Measurements from ENCODE around the gene SDR42E2.
"Not testable (repeated sequence)": the region's sequence is repeated elsewhere in the genome, so short reads cannot be mapped to it uniquely, and the experiment has no call there.

SDR42E2 gene

DNA sequence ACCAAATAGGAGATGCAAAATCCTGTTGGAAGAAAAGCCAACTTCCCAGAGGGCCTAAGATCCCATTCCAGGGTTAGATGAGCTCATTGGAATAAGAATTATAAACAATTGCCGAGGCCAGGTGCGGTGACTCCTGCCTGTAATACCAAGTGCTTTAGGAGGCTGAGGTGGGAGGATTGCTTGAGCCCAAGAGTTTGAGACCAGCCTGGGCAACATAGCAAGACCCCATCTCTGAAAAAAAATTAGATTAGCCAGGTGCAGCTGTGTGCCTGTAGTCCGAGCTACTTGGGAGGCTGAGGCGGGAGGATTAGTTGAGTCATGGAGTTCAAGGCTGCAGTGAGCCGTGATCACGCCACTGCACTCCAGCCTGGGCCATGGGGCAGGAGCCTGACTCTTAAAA is 17.8 kb upstream of the SDR42E2 start:
- no peaks in the 10 kb centered on the region for H3K9me3 Mint-ChIP-seq
- no peaks in the 10 kb centered on the region for H3K4me1 Mint-ChIP-seq
- peaks cover 2% of the 10 kb centered on the region for H3K27me3 Mint-ChIP-seq
- no peaks in the 10 kb centered on the region for H3K36me3 Mint-ChIP-seq
- H3K4me3 Mint-ChIP-seq = no peak overlapping the region
- H3K27ac Mint-ChIP-seq = no peak overlapping the region

DNA sequence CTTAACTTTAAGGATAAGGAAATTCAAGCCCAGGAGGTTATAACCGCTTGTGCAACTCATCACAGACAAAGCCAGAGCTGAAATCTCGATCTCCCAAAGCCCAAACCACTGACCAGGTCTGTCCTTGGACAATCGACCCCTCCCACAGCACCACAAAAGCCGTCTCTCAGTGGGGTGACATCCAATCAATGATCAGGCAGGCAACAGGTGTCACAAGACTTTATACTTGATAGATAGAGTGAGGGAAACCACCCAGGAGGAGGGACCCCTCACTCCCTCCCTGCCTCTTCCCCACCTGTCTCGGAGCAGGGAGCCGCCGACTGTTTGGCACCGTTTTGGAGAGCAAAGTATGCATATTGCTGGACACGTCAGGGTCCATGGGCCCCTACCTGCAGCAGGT is 14.5 kb upstream of the SDR42E2 start:
- Mint-ChIP-seq H3K27me3 (no peaks in the 10 kb centered on the region), H3K4me3 (no peak overlapping the region), H3K27ac (no peak overlapping the region)

DNA sequence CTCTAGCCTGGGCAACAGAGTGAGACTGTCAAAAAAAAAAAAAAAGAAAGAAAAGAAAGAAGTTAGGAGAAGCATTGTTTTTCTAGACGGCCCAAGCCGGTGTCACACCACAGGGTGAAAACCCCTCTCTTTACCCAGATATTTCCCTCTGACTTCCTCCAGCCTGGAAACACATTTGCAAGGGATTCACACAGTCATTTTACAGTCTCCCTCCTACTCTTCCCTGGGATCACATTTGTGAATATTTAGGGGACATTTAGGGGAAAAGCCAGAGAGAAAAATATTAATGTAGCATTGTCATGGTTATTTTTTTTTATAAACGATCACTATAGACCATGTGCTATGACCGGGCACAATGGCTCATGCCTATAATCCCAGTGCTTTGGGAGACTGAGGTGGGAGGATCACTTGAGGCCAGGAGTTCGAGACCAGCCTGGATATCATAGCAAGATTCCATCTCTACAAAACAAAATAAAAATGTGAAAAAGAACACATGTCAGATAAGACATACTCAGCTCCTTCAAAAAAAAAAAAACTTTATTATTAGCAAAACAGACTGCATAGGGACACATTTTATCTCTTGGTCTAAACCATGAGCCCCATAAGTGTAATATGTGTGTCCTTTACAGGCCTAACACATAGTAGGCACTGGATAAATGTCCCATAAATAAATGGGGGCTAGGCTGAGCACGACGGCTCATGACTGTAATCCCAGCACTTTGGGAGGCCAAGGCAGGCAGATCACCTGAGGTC is 10.9 kb upstream of the SDR42E2 start:
- H3K4me3 Mint-ChIP-seq = no peak overlapping the region
- H3K9me3 Mint-ChIP-seq = no peaks in the 10 kb centered on the region
- H3K27ac Mint-ChIP-seq = no peak overlapping the region
- H3K4me1 Mint-ChIP-seq = no peaks in the 10 kb centered on the region
- H3K27me3 Mint-ChIP-seq = peaks cover 3% of the 10 kb centered on the region
- no peaks in the 10 kb centered on the region for H3K36me3 Mint-ChIP-seq

More for the DNA sequence above, 14.5 kb upstream of the SDR42E2 start:
- H3K36me3 Mint-ChIP-seq = no peaks in the 10 kb centered on the region
- H3K9me3 Mint-ChIP-seq = no peaks in the 10 kb centered on the region
- no peaks in the 10 kb centered on the region for H3K4me1 Mint-ChIP-seq

DNA sequence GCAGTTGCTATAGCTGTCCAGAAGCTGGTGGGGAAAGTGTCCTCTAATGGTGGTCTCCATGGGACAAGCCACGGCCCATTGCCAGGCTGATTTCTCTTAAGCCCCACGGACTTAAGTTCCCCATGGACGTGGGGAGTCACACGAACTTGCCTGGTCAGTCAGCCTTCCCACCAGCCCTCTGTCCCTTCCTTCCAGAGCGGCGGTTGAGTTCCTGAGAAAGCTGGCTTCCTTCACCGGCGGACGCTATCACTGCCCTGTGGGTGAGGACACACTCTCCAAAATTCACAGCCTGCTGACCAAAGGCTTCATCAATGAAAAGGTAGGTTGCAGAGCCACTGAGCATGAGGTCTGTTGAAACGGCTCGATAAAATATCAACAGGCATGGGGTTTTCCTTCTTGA is 10.0 kb upstream of the SDR42E2 start:
- Mint-ChIP-seq H3K27ac (no peak overlapping the region), H3K4me3 (no peak overlapping the region), H3K4me1 (no peaks in the 10 kb centered on the region), H3K9me3 (no peaks in the 10 kb centered on the region), H3K27me3 (peaks cover 3% of the 10 kb centered on the region), H3K36me3 (no peaks in the 10 kb centered on the region)

DNA sequence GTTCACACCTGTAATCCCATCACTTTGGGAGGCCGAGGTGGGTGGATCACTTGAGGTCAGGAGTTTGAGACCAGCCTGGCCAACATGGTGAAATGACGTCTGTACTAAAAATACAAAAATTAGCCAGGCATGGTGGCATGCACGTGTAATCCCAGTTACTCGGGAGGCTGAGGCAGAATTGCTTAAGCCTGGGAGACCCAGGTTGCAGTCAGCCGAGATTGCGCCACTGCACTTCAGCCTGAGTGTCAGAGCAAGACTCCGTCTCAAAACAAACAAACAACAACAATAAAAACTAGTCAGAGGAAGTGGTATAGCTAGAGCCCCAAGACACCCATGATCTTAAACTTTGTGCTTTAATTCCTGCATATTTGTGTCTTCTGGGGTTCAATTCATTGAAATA is 9.2 kb upstream of the SDR42E2 start:
- not testable (repeated sequence) for H3K27me3 Mint-ChIP-seq, H3K27ac Mint-ChIP-seq, H3K4me3 Mint-ChIP-seq, H3K36me3 Mint-ChIP-seq, H3K4me1 Mint-ChIP-seq, H3K9me3 Mint-ChIP-seq

DNA sequence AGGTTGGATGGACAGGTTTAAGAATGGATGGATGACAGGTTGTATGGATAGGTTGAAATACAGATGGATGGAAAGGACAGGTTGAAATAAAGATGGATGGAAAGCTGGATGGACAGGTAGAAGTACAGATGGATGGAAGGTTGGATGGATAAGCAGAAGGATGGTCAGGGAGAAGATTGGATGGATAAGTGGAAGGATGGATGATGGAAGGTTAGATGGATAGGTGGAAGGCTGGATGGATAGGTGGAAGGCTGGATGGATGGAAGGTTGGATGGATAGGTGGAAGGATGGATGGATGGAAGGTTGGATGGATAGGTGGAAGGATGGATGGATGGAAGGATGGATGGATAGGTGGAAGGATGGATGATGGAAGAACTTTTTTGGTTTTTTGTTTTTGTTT is 905 bp upstream of the SDR42E2 start:
- Mint-ChIP-seq H3K4me3 (peak overlapping the region; percentile 0), H3K36me3 (no peaks in the 10 kb centered on the region), H3K9me3 (no peaks in the 10 kb centered on the region), H3K27me3 (peaks cover 6% of the 10 kb centered on the region), H3K27ac (no peak overlapping the region), H3K4me1 (peaks cover 10% of the 10 kb centered on the region)

DNA sequence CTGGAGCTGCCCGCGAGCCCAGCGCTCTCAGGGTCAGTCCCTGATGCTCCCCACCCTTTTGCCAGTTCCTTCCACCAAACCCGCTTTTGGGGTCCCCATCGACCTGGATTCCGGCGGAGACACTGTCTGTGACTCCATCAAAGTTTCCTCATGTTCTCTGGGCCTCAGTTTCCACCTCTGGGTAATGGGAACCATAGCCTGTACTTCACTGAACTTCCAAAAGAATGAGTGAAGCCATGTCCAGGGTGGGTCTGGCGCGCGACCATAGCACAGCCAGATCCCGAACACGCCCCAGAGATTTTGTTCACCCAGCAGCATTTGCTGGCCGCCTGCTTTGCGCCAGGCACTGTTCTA is 327 bp downstream of the SDR42E2 start:
- no peaks in the 10 kb centered on the region for H3K36me3 Mint-ChIP-seq
- H3K4me3 Mint-ChIP-seq = peak overlapping the region; percentile 63
- peaks cover 6% of the 10 kb centered on the region for H3K27me3 Mint-ChIP-seq
- peaks cover 10% of the 10 kb centered on the region for H3K4me1 Mint-ChIP-seq
- no peaks in the 10 kb centered on the region for H3K9me3 Mint-ChIP-seq
- no peak overlapping the region for H3K27ac Mint-ChIP-seq

DNA sequence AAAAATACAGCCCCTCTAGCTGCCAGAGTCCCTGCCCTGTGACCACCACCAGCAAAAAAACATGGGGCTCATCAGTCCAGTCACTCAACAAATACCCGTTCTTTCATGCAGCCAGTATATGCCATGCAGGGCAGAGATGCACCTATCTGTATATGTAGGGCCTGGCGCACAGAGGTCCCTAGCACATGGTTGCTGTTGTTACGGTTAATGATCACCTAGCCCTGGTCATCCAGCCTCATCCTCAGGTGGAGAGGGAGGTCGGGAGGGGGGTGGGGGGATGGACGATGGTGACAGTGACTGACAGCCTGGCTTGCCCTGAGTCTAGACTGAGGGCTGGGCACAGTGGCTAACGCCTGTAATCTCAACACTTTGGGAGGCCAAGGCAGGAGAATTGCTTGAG is 1.5 kb downstream of the SDR42E2 start:
- Mint-ChIP-seq H3K27me3 (peaks cover 6% of the 10 kb centered on the region), H3K36me3 (no peaks in the 10 kb centered on the region), H3K4me1 (peaks cover 10% of the 10 kb centered on the region), H3K27ac (no peak overlapping the region), H3K9me3 (no peaks in the 10 kb centered on the region), H3K4me3 (no peak overlapping the region)

DNA sequence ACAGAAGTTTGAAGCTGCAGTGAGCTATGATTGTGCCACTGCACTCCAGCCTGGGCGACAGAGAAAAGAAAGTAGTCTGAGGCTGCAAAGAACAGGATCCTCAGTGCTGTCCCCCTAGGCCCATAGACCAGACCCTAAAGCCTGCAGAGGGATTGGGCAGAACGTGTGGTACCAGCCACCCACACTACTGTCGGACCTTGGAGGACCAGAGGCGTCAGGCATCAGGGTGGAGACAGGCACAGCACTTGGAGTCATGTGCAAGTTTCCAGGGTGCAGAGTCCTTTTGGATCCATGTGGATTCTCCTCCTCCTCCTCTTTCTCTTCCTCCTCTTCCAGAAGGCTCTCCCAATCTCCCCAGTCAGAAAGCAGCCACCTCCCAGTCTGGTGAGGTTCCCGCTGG is 2.2 kb downstream of the SDR42E2 start:
- Mint-ChIP-seq H3K4me1 (peaks cover 10% of the 10 kb centered on the region), H3K36me3 (no peaks in the 10 kb centered on the region), H3K4me3 (no peak overlapping the region), H3K9me3 (no peaks in the 10 kb centered on the region), H3K27ac (no peak overlapping the region), H3K27me3 (peaks cover 6% of the 10 kb centered on the region)

DNA sequence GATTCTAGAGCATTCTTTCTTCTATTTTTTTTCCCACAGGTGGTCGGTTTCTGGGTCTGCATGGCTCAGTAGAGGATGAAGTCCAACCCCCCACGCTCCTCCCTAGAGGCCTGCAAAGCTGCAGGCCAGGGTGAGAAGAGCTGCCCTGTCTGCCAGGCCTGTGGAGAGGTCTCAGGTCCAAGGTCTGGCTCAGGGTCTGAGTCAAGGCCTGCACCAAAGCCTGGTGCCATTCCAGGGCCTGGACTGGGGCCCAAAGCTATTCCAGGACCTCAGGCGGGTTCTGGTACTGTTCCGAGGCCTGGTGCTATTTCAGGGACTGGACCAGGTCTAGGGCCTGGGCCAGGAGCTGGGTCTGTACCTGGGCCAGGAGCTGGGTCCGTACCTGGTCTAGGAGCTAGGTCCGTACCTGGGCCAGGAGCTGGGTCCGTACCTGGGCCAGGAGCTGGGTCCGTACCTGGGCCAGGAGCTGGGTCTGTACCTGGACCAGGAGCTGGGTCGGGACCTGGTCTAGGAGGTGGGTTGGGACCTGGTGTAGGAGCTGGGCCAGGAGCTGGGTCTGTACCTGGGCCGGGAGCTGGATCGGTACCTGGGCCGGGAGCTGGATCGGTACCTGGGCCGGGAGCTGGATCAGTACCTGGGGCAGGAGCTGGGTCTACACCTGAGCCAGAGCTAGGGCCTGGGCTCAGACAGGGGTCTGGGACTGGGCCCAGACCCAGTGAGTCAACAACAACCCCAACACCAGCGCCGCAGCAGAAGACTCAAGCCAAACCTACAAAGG is 3.4 kb downstream of the SDR42E2 start:
- H3K4me1 Mint-ChIP-seq = peaks cover 10% of the 10 kb centered on the region
- no peaks in the 10 kb centered on the region for H3K36me3 Mint-ChIP-seq
- H3K4me3 Mint-ChIP-seq = no peak overlapping the region
- no peaks in the 10 kb centered on the region for H3K9me3 Mint-ChIP-seq
- peaks cover 4% of the 10 kb centered on the region for H3K27me3 Mint-ChIP-seq
- no peak overlapping the region for H3K27ac Mint-ChIP-seq

DNA sequence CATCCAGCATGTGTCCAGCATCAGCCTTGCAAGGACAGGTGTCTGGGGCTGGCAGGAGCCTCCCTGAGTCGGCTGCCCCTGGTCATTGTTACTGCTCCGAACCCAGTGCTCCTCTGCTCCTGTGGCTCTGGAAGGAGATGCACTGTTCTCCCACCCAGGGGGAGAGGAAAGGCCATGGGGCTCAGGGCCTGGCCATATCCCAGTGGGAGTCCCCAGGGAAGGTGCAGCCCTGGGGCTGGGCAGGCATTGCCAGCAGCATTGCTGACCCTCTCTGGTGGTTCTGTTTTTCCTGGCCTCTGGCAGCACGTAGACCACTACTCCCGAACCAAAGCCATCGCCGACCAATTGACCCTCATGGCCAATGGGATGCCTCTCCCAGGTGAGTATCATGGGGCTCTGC is 9.6 kb downstream of the SDR42E2 start:
- no peaks in the 10 kb centered on the region for H3K9me3 Mint-ChIP-seq
- no peaks in the 10 kb centered on the region for H3K27me3 Mint-ChIP-seq
- H3K4me3 Mint-ChIP-seq = no peak overlapping the region
- no peak overlapping the region for H3K27ac Mint-ChIP-seq
- H3K4me1 Mint-ChIP-seq = no peaks in the 10 kb centered on the region
- no peaks in the 10 kb centered on the region for H3K36me3 Mint-ChIP-seq

DNA sequence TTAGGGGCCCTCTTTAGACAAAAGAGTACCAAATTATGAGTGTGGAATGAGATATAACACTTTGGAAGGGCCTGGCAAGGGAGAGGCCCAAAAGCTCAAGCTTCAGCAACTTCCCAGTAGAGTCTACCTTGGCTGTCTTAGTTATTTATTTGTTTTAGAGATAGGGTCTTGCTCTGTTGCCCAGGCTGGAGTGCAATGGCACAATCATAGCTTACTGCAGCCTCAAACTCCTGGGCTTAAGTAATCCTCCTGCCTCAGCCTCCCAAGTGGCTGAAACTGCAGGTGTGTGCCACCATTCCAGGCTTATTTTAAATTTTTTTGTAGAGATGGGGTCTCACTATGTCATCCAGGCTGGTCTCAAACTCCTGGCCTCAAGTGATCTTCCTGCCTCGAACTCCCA is 10.3 kb downstream of the SDR42E2 start:
- H3K9me3 Mint-ChIP-seq = not testable (repeated sequence)

DNA sequence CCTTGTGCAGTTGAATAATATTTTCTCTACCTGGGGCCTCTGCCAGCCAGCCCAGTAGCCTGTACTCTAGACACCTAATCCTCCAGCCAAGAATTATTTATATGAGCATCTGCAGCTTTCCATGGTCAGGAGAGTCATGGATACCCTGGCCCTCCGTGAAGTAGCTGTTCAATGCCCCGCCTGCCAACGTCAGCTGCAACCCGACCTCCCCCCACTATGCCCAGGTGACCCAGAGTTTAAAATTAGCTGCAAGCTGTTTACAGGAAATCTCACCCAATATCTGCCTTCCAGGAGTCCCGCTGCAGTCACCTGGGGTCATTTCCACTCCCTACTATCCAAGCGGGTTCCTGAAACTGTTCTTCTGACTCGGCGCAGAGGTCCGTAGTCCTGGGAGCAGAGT is 12.3 kb downstream of the SDR42E2 start:
- Mint-ChIP-seq H3K9me3 (no peaks in the 10 kb centered on the region), H3K36me3 (no peaks in the 10 kb centered on the region), H3K27me3 (no peaks in the 10 kb centered on the region), H3K27ac (no peak overlapping the region), H3K4me1 (no peaks in the 10 kb centered on the region), H3K4me3 (no peak overlapping the region)

More for the DNA sequence above, 10.3 kb downstream of the SDR42E2 start:
- H3K4me3 Mint-ChIP-seq, H3K27me3 Mint-ChIP-seq, H3K4me1 Mint-ChIP-seq, H3K36me3 Mint-ChIP-seq, H3K27ac Mint-ChIP-seq: not testable (repeated sequence)

DNA sequence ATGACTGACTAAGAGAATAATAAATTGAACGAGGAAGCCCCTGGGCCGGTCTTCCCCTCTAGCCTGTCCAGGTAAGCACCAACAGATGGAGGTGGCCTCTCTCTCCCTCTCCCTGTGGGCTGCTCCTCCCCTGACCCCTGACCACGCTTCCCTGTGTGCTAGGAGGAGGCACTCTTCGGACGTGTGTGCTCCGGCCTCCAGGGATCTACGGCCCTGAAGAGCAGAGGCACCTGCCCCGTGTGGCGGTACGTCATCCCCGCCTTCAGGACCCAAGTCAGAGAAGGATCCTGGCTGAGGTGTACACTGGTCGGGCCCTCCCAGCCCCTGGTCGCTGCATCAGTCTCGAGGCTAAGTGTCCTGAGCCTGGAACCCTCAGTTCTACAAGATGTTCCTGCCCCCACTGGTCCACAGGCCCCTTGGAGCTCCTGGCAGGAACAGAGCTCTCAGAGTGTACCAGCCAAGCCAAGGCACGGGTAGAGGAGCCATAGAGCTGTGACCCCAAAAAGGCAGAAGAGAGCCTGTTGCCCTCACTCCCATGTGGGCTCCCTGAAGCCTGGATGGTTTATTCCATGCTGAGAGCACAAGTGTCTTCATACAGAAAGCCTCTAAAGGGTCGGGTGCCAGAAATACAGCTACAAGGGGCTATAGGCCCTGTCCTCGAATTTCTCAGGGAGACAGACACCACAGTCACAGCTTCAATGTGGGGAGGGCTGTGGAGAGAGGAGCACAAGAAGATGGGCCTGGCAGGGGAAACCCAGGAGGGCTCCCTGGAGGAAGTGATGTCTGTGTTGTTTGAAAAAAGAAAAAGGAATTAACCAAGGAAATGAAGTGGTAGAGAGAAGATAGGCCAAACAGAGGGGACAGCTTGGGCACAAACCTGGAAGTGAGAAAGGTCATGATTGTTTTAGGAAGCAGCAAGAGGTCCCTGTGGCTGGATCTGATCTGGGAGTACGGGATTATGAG is 15.9 kb downstream of the SDR42E2 start:
- H3K4me3 Mint-ChIP-seq = no peak overlapping the region
- H3K27me3 Mint-ChIP-seq = no peaks in the 10 kb centered on the region
- no peaks in the 10 kb centered on the region for H3K9me3 Mint-ChIP-seq
- H3K4me1 Mint-ChIP-seq = no peaks in the 10 kb centered on the region
- no peak overlapping the region for H3K27ac Mint-ChIP-seq
- H3K36me3 Mint-ChIP-seq = no peaks in the 10 kb centered on the region

DNA sequence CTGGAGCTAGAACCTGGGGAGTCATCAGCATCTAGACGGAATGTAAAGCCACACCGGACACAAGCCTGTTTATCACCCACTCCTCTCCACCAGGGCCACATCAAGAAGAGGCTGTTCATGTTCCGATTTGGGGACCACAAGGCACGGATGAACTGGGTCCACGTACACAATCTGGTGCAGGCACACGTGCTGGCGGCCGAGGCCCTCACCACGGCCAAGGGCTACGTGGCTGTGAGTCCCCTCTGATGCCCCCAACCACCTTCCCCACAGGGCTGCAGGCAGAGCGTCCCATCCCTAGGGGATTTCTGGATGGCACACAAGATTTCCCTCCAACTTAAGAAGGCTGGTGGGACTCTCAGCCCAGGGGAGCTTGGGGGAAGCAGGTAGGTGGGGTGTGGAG is 19.1 kb downstream of the SDR42E2 start:
- no peaks in the 10 kb centered on the region for H3K9me3 Mint-ChIP-seq
- no peak overlapping the region for H3K27ac Mint-ChIP-seq
- H3K27me3 Mint-ChIP-seq = no peaks in the 10 kb centered on the region
- H3K4me3 Mint-ChIP-seq = no peak overlapping the region
- H3K36me3 Mint-ChIP-seq = no peaks in the 10 kb centered on the region
- H3K4me1 Mint-ChIP-seq = no peaks in the 10 kb centered on the region

DNA sequence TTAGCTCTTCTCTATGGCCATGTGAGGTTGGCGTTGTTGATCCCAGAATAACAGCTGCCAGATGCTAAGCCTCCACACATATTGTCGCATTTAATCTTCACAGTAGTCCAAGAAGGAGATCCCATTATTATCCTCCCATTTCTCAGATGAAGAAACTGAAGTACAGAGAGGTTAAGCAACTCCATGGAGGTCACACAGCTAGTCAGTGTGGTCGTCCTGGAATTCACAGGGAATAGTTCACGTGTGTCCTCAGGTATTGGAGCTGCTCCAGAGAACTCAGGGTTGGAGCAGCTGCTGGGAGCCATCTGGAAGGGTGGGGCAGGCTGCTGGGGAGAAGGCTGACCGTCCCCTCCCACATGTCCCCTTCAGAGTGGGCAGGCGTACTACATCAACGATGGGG is 19.5 kb downstream of the SDR42E2 start:
- no peak overlapping the region for H3K27ac Mint-ChIP-seq
- H3K36me3 Mint-ChIP-seq = no peaks in the 10 kb centered on the region

More for the DNA sequence above, 19.5 kb downstream of the SDR42E2 start:
- Mint-ChIP-seq H3K27me3 (no peaks in the 10 kb centered on the region), H3K9me3 (no peaks in the 10 kb centered on the region), H3K4me1 (no peaks in the 10 kb centered on the region), H3K4me3 (no peak overlapping the region)

Measured in activated naive CD4-positive, alpha-beta T cell treated with anti-CD3 and anti-CD28 coated beads, Interleukin-2, amount 50 U/mL, for 24 hours (primary cell).